Upper lobe of left lung (tissue), 6 donors: ENCODE data around the gene CALML6. TPM values are rescaled to one million over a fixed set of nuclear protein-coding genes. Genes with fewer than 3 reads are reported as not detected.
"Not testable (repeated sequence)": the region's sequence is repeated elsewhere in the genome, so short reads cannot be mapped to it uniquely, and the experiment has no call there.

ENCODE experiments used
- ATAC-seq, 2 donors: fragments of 200-7000 bp; cut with Tn5 transposase; one replicate each; pipeline ENCODE4 v1.9.1; 2022; ENCODE audit warnings: mild to moderate bottlenecking in 2 of 2, moderate library complexity in 2 of 2; ENCODE audit not compliant: low FRiP score in 2 of 2
- DNase-seq, 2 donors: peaks; one replicate each; pipeline ENCODE4 v3.0.0-alpha.2; 2019 to 2020
- H3K27ac ChIP-seq, 4 donors: fragments of 200-600 bp; sonication (generic); one replicate each; pipeline ENCODE4 v1.5.1; 2016 to 2019
- H3K27me3 ChIP-seq, 4 donors: fragments of 200-600 bp; sonication (generic); one replicate each; pipeline ENCODE4 v1.5.1; 2017 to 2019
- H3K36me3 ChIP-seq, 4 donors: fragments of 200-600 bp; sonication (generic); one replicate each; pipeline ENCODE4 v1.5.1; 2016 to 2019
- H3K4me1 ChIP-seq, 4 donors: fragments of 200-600 bp; sonication (generic); one replicate each; pipeline ENCODE4 v1.5.1; 2018 to 2019
- H3K4me3 ChIP-seq, 4 donors: fragments of 200-600 bp; sonication (generic); one replicate each; pipeline ENCODE4 v1.5.1; 2017 to 2019; ENCODE audit warnings: mild to moderate bottlenecking in 2 of 4, moderate library complexity in 1 of 4
- H3K9me3 ChIP-seq, 4 donors: fragments of 200-600 bp; sonication (generic); one replicate each; pipeline ENCODE4 v1.5.1; 2018 to 2019
- EP300 ChIP-seq, 4 donors: sonication (generic); formaldehyde crosslinking; IDR thresholded peaks; one replicate each; pipeline ENCODE4 v1.5.1; 2017; ENCODE audit warnings: antibody characterized with exemption in 4 of 4, control low read depth in 2 of 4
- POLR2A ChIP-seq, 4 donors: fragments of 450-650 bp; IDR thresholded peaks; one replicate each; pipeline ENCODE4 v1.5.1; 2016 to 2017; ENCODE audit warnings: antibody characterized with exemption in 4 of 4, mild to moderate bottlenecking in 2 of 4
- POLR2AphosphoS5 ChIP-seq, 2 donors: sonication (generic); formaldehyde crosslinking; IDR thresholded peaks; one replicate each; pipeline ENCODE4 v1.5.1; 2017; ENCODE audit warnings: antibody characterized with exemption in 2 of 2
- WGBS, 2 donors: methylation state at CpG; one replicate each; pipeline ENCODE4 v1.1.5; 2017 to 2018; 5-methylcytosine and 5-hydroxymethylcytosine counted together
- total RNA-seq, 6 donors: library from RNA; depleted of rRNA in 4 of 6; stranded (reverse); fragments of >200 nt in 4 of 6; gene quantifications; one replicate each; pipeline versions ENCODE4 v1.1.0 to v1.2.1, GENCODE V29; 2016 to 2021
- TF ChIP-seq, protein P1 (sequence below), 6 experiments: fragments of 450-650 bp in 4 of 6; fragments of 200-600 bp in 2 of 6; sonication (generic) in 2 of 6; IDR thresholded peaks; one replicate each; pipeline ENCODE4 v1.5.1; 2016 to 2019; ENCODE audit warnings: antibody characterized with exemption in 6 of 6
- donor health status: DM: no; HTN: no; CAD: no; lungs with moderate emphysema.
- donor health status: DM: no; HTN: yes; CAD: no; lungs with severe emphysema.

CALML6 gene
- total RNA-seq, 6 donors from 2014 or later: 0.37 to 0.57 (median 0.39) TPM; not detected in 3

DNA sequence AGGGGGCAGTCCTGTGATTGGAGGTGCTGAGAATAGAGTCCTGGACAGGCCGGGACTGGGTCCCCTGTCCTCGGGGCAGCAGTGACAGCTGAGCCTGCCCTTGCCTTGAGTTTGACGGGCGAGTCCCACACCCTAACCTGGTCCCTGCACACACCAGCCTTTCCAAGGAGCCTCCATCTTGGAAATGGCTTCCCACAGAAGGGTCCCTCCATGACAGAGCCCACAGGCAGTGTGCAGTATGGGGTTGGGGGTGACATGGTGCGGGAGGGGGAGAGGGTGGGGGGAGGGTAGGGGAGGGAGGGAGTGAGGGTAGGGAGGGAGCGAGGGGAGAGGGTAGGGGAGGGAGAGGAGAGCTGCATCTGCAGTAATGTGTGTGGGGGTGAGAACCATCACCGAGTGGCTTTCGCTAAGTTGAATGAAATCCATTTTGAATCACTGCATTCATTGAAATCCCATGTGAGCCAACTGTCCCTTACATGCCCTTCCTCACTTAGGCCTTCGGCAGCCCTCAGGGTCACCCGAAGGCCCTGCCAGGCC is 14.1 kb downstream of the CALML6 start:
- 62 to 80% methylated on average over 5 to 8 of the region's 10 CpGs for WGBS, 2 donors

DNA sequence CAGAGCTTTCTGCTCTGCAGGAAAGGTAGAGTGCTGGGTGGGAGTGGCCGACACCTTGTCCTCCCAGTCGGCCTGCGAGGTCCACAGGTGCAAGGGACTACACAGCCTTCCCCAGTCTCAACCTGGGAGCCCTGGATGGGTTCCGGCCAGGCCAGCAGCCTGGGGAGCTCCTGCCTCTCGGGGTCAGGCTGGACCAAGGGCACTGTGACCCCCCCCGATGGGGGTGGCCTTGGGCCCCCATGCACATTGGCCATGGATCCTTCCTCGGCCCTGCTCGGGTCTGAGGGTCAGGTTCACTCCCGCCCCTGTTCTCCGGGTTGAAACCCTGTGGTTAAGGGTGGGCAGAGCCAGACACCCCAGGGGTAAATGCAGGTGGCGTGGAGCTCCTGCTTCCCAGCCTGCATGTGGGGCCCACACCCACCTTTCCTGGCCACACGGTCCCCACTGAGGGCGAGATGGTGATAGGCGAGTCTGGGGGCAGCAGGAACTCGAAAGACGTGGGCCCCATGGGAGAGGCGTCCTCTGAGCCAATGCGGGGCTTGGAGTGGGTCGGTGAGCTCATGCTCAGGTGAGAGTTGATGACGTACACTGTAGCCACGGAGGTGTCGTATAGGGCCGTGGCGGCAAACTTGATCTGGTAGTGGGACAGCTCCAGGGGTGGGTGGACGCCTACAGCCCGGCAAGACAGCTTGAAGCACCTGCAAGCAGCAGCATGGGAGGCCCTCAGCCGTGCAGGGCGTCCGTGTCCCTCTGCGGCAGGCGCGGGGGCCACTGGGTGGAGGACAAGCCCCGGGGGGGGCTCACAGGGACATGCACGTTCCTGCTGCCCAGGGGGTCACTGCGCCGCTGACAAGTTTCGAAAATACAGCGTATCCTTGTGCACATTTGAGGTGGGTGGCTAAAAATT is 14.8 kb downstream of the CALML6 start:
- no peaks in the 10 kb centered on the region for H3K9me3 ChIP-seq
- WGBS, 2 donors: 86 to 89% methylated on average over 12 to 38 of the region's 38 CpGs
- H3K36me3 ChIP-seq: no peaks in the 10 kb centered on the region
- DNase-seq (peak in 1 of 2 donors; percentile 84), ATAC-seq (peak; percentile 8 to 26)
- H3K4me3 ChIP-seq: no peak overlapping the region
- no peaks in the 10 kb centered on the region for H3K27me3 ChIP-seq
- H3K4me1 ChIP-seq: peaks cover 3 to 11% (median 5%) of the 10 kb centered on the region in 4 donors
- H3K27ac ChIP-seq: no peak overlapping the region
- TF ChIP-seq POLR2A (IDR thresholded peaks at IDR 0.05): no peak
- TF ChIP-seq POLR2AphosphoS5 (IDR thresholded peaks at IDR 0.05): no peak
- TF ChIP-seq, protein P1, sequence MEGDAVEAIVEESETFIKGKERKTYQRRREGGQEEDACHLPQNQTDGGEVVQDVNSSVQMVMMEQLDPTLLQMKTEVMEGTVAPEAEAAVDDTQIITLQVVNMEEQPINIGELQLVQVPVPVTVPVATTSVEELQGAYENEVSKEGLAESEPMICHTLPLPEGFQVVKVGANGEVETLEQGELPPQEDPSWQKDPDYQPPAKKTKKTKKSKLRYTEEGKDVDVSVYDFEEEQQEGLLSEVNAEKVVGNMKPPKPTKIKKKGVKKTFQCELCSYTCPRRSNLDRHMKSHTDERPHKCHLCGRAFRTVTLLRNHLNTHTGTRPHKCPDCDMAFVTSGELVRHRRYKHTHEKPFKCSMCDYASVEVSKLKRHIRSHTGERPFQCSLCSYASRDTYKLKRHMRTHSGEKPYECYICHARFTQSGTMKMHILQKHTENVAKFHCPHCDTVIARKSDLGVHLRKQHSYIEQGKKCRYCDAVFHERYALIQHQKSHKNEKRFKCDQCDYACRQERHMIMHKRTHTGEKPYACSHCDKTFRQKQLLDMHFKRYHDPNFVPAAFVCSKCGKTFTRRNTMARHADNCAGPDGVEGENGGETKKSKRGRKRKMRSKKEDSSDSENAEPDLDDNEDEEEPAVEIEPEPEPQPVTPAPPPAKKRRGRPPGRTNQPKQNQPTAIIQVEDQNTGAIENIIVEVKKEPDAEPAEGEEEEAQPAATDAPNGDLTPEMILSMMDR (IDR thresholded peaks at IDR 0.05): no peak
- TF ChIP-seq EP300 (IDR thresholded peaks at IDR 0.05): no peak

More for the DNA sequence above, 14.1 kb downstream of the CALML6 start:
- Histone ChIP-seq H3K4me3 (no peak overlapping the region), H3K27ac (no peak overlapping the region), H3K36me3 (no peaks in the 10 kb centered on the region), H3K4me1 (peaks cover 3 to 15% (median 5%) of the 10 kb centered on the region in 4 donors), H3K27me3 (no peaks in the 10 kb centered on the region), H3K9me3 (no peaks in the 10 kb centered on the region)
- TF ChIP-seq POLR2AphosphoS5 (IDR thresholded peaks at IDR 0.05): no peak
- TF ChIP-seq, protein P1 (IDR thresholded peaks at IDR 0.05): no peak
- TF ChIP-seq POLR2A (IDR thresholded peaks at IDR 0.05): no peak
- TF ChIP-seq EP300 (IDR thresholded peaks at IDR 0.05): no peak
- ATAC-seq (no peak), DNase-seq (no peak)

- not testable (repeated sequence) for H3K36me3 ChIP-seq, H3K9me3 ChIP-seq, ATAC-seq, H3K27ac ChIP-seq, DNase-seq, H3K4me3 ChIP-seq, H3K27me3 ChIP-seq, H3K4me1 ChIP-seq
- WGBS, 2 donors: 68 to 75% methylated on average over 4 of the region's 21 CpGs
Observed at GRCh38 chr1:1934848-1935247, 19.8 kb downstream of the CALML6 start.

DNA sequence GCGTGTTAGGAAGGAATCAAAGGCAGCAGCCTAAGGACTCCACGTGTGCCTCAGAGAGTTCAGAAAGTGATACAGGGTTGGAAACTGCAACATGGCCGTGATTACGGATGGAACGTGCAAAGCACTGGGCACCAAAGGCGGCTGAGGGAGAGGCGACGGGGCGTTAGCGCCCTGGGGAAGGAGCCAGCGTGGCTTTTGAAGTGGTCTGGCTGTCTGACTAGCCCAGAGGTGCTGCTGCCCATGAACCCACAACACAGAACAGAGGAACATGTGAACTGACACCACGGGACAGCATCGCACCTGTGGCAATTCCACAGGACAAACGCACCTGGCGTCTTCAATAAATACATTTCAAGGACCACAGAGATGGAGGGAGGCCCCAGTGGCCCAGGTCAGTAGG is 22.0 kb downstream of the CALML6 start:
- DNase-seq (no peak), ATAC-seq (no peak)
- TF ChIP-seq POLR2AphosphoS5 (IDR thresholded peaks at IDR 0.05): no peak
- no peak for TF ChIP-seq POLR2A (IDR thresholded peaks at IDR 0.05)
- TF ChIP-seq EP300 (IDR thresholded peaks at IDR 0.05): no peak
- TF ChIP-seq, protein P1 (IDR thresholded peaks at IDR 0.05): no peak
- WGBS, 2 donors: 51 to 58% methylated on average over 15 of the region's 15 CpGs
- Histone ChIP-seq H3K4me3 (no peak overlapping the region), H3K27ac (no peak overlapping the region), H3K36me3 (no peaks in the 10 kb centered on the region), H3K4me1 (no peaks in the 10 kb centered on the region), H3K27me3 (peaks cover 0 to 3% (median 0%) of the 10 kb centered on the region in 4 donors), H3K9me3 (no peaks in the 10 kb centered on the region)

- DNase-seq (no peak), ATAC-seq (no peak)
- Histone ChIP-seq H3K27ac (no peak overlapping the region), H3K36me3 (no peaks in the 10 kb centered on the region), H3K9me3 (no peaks in the 10 kb centered on the region), H3K27me3 (peaks cover 0 to 3% (median 0%) of the 10 kb centered on the region in 4 donors), H3K4me3 (no peak overlapping the region), H3K4me1 (no peaks in the 10 kb centered on the region)
- WGBS, 2 donors: 72 to 78% methylated on average over 14 to 16 of the region's 16 CpGs
- TF ChIP-seq EP300 (IDR thresholded peaks at IDR 0.05) (no peak), POLR2AphosphoS5 (IDR thresholded peaks at IDR 0.05) (no peak), POLR2A (IDR thresholded peaks at IDR 0.05) (no peak)
- TF ChIP-seq, protein P1 (IDR thresholded peaks at IDR 0.05): no peak
Observed at GRCh38 chr1:1937549-1938275, 22.7 kb downstream of the CALML6 start.
